Testis (tissue), 5 donors: ENCODE measurements around the gene CYP21A2. TPM values are rescaled to one million over a fixed set of nuclear protein-coding genes. Genes with fewer than 3 reads are reported as not detected.
"Not testable (repeated sequence)": the region's sequence is repeated elsewhere in the genome, so short reads cannot be mapped to it uniquely, and the experiment has no call there.

Experiments used
- DNase-seq: peaks from one replicate; pipeline ENCODE4 v3.0.0-alpha.2; 2019
- H3K27ac ChIP-seq, 2 donors: fragments of 200-600 bp; sonication (generic); one replicate each; pipeline ENCODE4 v1.5.1; 2019
- H3K27me3 ChIP-seq: fragments of 200-600 bp; sonication (generic); one replicate; pipeline ENCODE4 v1.5.1; 2019
- H3K36me3 ChIP-seq: fragments of 200-600 bp; sonication (generic); one replicate; pipeline ENCODE4 v1.5.1; 2017; ENCODE audit warnings: low read depth; ENCODE audit errors: missing control alignments
- H3K4me1 ChIP-seq: fragments of 200-600 bp; sonication (generic); one replicate; pipeline ENCODE4 v1.5.1; 2019
- H3K4me3 ChIP-seq, 2 donors: fragments of 200-600 bp; sonication (generic); one replicate each; pipeline ENCODE4 v1.5.1; 2017 to 2019
- H3K9me3 ChIP-seq: fragments of 200-600 bp; sonication (generic); one replicate; pipeline ENCODE4 v1.5.1; 2017
- WGBS, 2 donors: methylation state at CpG; one replicate each; pipeline ENCODE4 v1.1.5; 2018; 5-methylcytosine and 5-hydroxymethylcytosine counted together
- intact Hi-C: fragments of 100-400 bp; cut with DNase I; formaldehyde crosslinking; loops from one replicate; pipeline ENCODE4 v1.15.1; 2023; ENCODE audit warnings: low total_unique reads
- long read RNA-seq, 2 donors: transcript quantifications; one replicate each; lab custom pipeline, GENCODE V29; 2026
- polyA plus RNA-seq: library from polyadenylated mRNA; stranded (reverse); fragments of 350-450 nt; fragmentation: Illumina TruSeq; extraction: RNeasy Lipid Tissue Mini Kit (QIAGEN cat#74804); gene quantifications from one replicate; pipeline ENCODE4 v1.2.3, GENCODE V29; 2014; ENCODE audit warnings: low read depth, low replicate concordance; ENCODE audit not compliant: insufficient read depth
- total RNA-seq, 2 donors: library from RNA; depleted of rRNA; stranded (reverse); fragments of >200 nt; gene quantifications; one replicate each; pipeline ENCODE4 v1.2.3, GENCODE V29; 2016

Gene CYP21A2
- total RNA-seq = 1 to 10 TPM in 1 of 2 donors, under 1 TPM in 1; 0.81 to 1.7 TPM
- 0.96 TPM for polyA plus RNA-seq
- long read RNA-seq, donor 1 = 0 reads
- long read RNA-seq, donor 2 = 0 reads

DNA sequence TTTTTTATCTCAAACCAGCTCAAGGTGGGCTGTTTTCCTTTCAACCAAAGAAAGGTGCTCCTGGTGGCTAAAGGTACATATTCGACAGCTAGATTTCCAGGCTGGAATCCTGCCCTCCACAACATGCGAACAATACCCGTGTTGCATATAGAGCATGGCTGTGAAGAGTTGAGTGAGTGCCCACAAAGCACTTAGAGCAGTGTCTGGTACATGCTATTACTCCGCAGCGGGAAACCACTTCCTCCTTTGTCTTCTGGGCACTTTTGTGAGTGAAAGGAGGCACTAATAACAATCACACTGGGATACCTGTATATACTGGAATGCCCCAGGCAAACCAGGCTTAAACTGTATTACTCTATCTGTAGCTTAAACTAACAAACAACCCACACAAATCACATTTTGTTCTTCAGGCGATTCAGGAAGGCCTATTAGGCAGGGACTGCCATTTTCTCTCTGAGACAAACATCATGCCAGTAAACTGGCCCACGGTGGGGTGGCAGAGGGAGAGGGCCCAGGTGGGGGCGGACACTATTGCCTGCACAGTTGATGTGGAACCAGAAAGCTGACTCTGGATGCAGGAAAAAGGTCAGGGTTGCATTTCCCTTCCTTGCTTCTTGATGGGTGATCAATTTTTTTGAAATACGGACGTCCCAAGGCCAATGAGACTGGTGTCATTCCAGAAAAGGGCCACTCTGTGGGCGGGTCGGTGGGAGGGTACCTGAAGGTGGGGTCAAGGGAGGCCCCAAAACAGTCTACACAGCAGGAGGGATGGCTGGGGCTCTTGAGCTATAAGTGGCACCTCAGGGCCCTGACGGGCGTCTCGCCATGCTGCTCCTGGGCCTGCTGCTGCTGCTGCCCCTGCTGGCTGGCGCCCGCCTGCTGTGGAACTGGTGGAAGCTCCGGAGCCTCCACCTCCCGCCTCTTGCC lies at the start of gene CYP21A2:
Gene CYP21A2, plus strand, starts transcription at position 818 of the 927 bp plus-strand sequence. Its CDS starts 8 bp downstream, at position 826.
- H3K4me1 ChIP-seq, H3K4me3 ChIP-seq, H3K27ac ChIP-seq, intact Hi-C loops, DNase-seq, H3K36me3 ChIP-seq, H3K27me3 ChIP-seq, H3K9me3 ChIP-seq: not testable (repeated sequence)
- WGBS, 2 donors = 83 to 87% methylated on average over 8 to 11 of the region's 19 CpGs

DNA sequence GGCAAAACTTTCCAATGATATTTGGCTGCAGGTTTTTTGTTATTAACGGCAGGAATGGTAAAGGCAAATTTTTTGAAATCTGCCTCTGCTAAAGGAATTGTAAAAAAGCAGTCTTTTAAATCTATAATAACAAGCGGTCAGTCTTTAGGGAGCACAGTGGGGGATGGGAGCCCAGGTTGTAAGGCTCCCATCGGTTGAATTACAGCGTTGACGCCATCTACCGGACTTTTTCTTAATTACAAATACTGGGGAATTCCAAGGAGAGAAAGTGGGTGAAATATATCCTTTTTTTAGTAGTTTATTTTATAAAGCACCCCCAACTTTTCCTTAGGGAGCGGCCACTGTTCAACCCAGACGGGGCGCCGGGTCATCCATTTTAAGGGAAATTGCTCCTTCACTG lies 48.9 kb upstream of the CYP21A2 start:
- H3K27ac ChIP-seq, H3K4me3 ChIP-seq, intact Hi-C loops, H3K36me3 ChIP-seq, H3K4me1 ChIP-seq, H3K9me3 ChIP-seq, H3K27me3 ChIP-seq, DNase-seq: not testable (repeated sequence)
- no CpG with 5 or more reads among the region's 10 CpGs for WGBS, 2 donors

DNA sequence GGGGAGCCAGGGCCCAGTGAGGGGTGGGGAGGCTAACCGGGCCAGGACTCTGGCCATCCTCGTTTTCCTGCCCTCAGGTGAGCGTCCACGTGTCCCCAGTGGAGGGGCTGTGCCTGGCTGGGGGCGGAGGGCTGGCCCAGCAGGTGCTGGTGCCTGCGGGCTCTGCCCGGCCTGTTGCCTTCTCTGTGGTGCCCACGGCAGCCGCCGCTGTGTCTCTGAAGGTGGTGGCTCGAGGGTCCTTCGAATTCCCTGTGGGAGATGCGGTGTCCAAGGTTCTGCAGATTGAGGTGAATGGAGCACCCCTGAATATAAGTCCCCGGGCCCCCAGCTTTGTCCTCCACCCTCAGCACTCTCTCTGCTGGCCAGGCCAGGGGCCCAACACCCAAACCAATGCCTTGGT lies 43.8 kb upstream of the CYP21A2 start:
- H3K9me3 ChIP-seq, H3K36me3 ChIP-seq, H3K4me1 ChIP-seq, H3K4me3 ChIP-seq, H3K27ac ChIP-seq, DNase-seq, intact Hi-C loops, H3K27me3 ChIP-seq: not testable (repeated sequence)
- 100% methylated on average over 9 of the region's 14 CpGs; no CpG with 5 or more reads in 1 of the 2 donors for WGBS, 2 donors

DNA sequence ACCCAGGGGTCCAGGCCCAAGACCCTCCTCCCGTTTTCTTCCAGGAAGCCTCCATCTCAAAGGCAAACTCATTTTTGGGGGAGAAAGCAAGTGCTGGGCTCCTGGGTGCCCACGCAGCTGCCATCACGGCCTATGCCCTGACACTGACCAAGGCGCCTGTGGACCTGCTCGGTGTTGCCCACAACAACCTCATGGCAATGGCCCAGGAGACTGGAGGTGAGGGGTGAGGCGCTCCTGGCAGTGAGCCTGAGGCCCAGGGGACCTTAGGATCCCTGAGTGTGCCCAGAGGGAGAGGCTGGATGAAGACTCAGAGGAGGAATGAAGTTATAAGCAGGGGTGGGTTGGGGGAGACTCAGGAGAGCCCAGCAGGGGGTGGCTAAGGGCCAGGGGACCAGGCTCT lies 41.8 kb upstream of the CYP21A2 start:
- intact Hi-C loops, H3K36me3 ChIP-seq, H3K4me1 ChIP-seq, H3K27me3 ChIP-seq, H3K4me3 ChIP-seq, H3K9me3 ChIP-seq, H3K27ac ChIP-seq, DNase-seq: not testable (repeated sequence)
- 84% methylated on average over 6 of the region's 6 CpGs; no CpG with 5 or more reads in 1 of the 2 donors for WGBS, 2 donors

DNA sequence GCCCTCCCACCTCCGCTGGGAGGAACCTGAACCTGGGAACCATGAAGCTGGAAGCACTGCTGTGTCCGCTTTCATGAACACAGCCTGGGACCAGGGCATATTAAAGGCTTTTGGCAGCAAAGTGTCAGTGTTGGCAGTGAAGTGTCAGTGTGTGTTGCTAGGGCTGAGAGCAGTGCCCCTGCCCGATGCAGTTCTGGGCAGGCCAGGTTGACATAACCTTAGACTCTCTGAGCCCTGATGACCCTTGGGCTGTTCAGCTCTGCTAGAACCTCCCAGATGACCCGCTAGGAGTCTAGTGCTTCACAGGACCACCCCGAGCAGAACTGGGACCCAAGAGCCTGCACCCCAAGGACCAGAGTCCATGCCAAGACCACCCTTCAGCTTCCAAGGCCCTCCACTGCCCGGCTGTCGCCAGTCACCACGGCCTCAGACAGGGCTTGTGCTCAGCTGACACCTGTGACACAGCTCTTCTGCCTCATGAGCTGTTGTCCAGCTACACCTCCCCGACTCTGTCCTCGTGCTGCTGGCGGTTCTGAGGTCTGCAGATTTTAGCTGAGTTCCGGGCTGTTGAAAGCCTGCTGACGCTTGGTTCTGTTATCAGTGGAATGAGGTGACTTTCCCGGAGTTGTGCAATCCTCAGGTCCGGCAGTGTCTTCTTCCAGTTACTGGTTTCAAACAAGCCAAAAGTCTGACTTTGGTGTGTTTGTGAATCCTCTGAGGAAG lies 35.5 kb upstream of the CYP21A2 start:
- intact Hi-C loops, H3K36me3 ChIP-seq, DNase-seq, H3K27me3 ChIP-seq, H3K9me3 ChIP-seq, H3K4me1 ChIP-seq, H3K4me3 ChIP-seq, H3K27ac ChIP-seq: not testable (repeated sequence)
- no CpG with 5 or more reads among the region's 15 CpGs for WGBS, 2 donors

DNA sequence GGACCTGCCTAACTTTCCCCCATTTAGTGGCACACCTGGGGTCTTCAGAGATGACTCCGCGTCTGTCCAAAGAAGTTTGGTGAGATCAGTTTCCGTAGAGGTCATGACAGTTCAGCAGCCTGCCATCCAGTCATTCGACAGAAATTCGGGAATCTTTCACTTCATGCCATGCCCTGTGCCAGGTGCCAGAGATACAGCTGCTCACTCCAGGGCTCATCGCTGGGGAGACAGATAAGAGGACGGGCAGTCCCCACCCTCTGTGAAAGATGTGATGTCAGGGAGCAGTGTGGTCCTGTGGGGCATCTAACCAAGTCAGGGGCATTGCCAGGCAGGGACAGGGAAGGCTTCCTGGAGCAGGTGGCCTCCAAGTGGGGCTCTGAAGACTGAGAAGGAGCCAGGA lies 34.9 kb upstream of the CYP21A2 start:
- intact Hi-C loops = not testable (repeated sequence)

DNA sequence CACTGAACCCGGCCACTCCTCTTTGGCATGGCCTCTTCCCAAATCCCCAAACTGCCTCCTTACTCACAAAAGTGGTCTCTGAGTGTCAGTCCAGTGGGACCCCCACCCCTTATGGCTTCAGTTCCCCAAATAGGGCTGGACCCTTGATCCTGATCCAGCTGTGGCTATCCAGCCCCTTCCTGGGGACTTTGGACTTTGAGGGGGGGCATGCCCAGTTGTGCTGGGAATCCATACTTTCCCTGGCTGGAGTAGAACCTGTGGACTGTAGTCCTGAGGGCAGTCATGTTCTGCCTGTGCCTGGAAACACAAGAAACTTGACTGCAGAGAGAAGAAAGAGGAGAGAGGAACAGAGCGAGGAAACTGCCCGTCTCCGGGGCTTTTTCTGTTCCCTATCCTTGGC lies 33.8 kb upstream of the CYP21A2 start:
- H3K9me3 ChIP-seq, H3K4me3 ChIP-seq, DNase-seq, intact Hi-C loops, H3K27me3 ChIP-seq, H3K36me3 ChIP-seq, H3K4me1 ChIP-seq, H3K27ac ChIP-seq: not testable (repeated sequence)
- WGBS, 2 donors = 59 to 78% methylated on average over 3 of the region's 4 CpGs

More for the DNA sequence above, 34.9 kb upstream of the CYP21A2 start:
- not testable (repeated sequence) for DNase-seq, H3K4me1 ChIP-seq, H3K4me3 ChIP-seq, H3K27me3 ChIP-seq, H3K27ac ChIP-seq, H3K9me3 ChIP-seq, H3K36me3 ChIP-seq
- no CpG with 5 or more reads among the region's 7 CpGs for WGBS, 2 donors

DNA sequence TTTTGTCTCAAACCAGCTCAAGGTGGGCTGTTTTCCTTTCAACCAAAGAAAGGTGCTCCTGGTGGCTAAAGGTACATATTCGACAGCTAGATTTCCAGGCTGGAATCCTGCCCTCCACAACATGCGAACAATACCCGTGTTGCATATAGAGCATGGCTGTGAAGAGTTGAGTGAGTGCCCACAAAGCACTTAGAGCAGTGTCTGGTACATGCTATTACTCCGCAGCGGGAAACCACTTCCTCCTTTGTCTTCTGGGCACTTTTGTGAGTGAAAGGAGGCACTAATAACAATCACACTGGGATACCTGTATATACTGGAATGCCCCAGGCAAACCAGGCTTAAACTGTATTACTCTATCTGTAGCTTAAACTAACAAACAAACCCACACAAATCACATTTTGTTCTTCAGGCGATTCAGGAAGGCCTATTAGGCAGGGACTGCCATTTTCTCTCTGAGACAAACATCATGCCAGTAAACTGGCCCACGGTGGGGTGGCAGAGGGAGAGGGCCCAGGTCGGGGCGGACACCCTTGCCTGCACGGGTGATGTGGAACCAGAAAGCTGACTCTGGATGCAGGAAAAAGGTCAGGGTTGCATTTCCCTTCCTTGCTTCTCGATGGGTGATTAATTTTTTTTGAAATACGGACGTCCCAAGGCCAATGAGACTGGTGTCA lies 33.2 kb upstream of the CYP21A2 start:
- H3K27ac ChIP-seq, intact Hi-C loops, H3K36me3 ChIP-seq, H3K4me1 ChIP-seq, H3K9me3 ChIP-seq, DNase-seq, H3K4me3 ChIP-seq, H3K27me3 ChIP-seq: not testable (repeated sequence)
- 72 to 74% methylated on average over 8 of the region's 13 CpGs for WGBS, 2 donors

DNA sequence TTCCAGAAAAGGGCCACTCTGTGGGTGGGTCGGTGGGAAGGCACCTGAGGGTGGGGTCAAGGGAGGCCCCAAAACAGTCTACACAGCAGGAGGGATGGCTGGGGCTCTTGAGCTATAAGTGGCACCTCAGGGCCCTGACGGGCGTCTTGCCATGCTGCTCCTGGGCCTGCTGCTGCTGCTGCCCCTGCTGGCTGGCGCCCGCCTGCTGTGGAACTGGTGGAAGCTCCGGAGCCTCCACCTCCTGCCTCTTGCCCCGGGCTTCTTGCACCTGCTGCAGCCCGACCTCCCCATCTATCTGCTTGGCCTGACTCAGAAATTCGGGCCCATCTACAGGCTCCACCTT lies 32.7 kb upstream of the CYP21A2 start:
- H3K9me3 ChIP-seq, H3K27ac ChIP-seq, H3K27me3 ChIP-seq, H3K36me3 ChIP-seq, H3K4me1 ChIP-seq, intact Hi-C loops, H3K4me3 ChIP-seq: not testable (repeated sequence)
- 56 to 96% methylated on average over 1 to 3 of the region's 9 CpGs for WGBS, 2 donors
- peak; percentile 13 for DNase-seq

DNA sequence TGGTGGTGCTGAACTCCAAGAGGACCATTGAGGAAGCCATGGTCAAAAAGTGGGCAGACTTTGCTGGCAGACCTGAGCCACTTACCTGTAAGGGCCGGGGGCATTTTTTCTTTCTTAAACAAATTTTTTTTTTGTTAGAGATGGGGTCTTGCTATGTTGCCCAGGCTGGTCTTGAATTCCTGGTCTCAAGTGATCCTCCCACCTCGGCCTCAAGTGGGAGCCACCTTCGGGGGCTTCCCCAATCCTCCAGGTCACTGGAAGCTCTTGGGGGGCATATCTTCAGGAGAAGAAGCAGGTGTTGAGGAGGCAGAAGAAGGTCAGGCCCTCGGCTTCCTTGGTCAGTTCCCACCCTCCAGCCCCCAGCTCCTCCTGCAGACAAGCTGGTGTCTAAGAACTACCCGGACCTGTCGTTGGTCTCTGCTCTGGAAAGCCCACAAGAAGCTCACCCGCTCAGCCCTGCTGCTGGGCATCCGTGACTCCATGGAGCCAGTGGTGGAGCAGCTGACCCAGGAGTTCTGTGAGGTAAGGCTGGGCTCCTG lies 32.2 kb upstream of the CYP21A2 start:
- H3K27me3 ChIP-seq, H3K9me3 ChIP-seq, H3K4me3 ChIP-seq, H3K27ac ChIP-seq, intact Hi-C loops, DNase-seq, H3K4me1 ChIP-seq, H3K36me3 ChIP-seq: not testable (repeated sequence)
- 94 to 100% methylated on average over 3 to 8 of the region's 8 CpGs for WGBS, 2 donors

DNA sequence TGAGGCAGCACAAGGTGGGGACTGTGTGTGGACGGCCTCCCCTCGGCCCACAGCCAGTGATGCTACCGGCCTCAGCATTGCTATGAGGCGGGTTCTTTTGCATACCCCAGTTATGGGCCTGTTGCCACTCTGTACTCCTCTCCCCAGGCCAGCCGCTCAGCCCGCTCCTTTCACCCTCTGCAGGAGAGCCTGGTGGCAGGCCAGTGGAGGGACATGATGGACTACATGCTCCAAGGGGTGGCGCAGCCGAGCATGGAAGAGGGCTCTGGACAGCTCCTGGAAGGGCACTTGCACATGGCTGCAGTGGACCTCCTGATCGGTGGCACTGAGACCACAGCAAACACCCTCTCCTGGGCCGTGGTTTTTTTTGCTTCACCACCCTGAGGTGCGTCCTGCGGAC lies 31.1 kb upstream of the CYP21A2 start:
- H3K4me1 ChIP-seq, H3K36me3 ChIP-seq, H3K9me3 ChIP-seq, H3K4me3 ChIP-seq, intact Hi-C loops, H3K27ac ChIP-seq, DNase-seq, H3K27me3 ChIP-seq: not testable (repeated sequence)
- 82 to 100% methylated on average over 1 to 10 of the region's 12 CpGs for WGBS, 2 donors
